ENCODE measurements around the gene PXK.
"Not testable (repeated sequence)": the region's sequence is repeated elsewhere in the genome, so short reads cannot be mapped to it uniquely, and the experiment has no call there.

PXK gene

DNA sequence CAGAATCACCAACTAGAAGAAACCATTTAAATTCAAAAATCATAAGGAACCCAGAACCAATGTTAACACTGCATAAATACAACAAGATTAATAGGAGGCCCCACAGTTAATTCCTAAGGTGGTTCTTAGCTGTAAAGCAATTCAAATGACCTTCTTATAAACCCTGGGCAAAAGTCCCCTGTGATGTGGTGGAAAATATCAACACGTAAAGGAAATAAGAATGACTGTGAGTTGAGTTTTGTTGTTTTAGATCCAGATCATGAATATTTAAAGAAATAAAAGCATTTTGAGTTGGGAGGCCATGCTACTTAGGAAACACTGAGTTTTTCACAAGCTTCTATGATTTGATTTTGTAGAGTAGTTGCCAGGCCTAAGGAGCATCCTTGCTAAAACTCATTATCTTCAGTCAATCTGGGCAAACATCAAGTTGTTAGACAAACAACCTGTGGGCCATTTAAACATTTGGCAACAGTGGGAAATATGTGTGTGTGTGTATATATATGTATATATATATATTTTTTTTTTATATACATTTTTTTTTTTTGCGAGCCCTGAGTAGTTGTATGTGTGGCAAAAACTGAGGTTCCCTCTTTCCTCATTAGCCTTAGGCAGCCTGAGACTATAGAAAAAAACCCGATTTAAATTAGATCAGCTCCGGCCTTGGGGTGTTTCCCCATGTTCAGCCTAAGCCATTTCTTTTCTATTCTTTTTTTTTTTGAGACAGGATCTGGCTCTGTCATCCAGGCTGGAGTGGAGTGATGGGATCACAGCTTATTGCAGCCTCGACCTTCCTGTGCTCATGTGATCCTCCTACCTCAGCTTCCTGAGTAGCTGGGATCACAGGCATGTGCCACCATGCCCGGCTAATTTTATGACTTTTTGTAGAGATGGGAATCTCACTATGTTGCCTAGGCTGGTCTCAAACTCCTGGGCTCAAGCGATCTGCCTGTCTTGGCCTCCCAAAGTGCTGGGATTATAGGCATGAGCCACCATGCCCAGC is 8.0 kb upstream of the PXK start:
- DNase-seq = no peak

- DNase-seq = no peak
Measured at GRCh38 chr3:58325525-58325992, 7.1 kb upstream of the PXK start.

GRCh38 chr3:58326267-58326900 is 6.3 kb upstream of the PXK start:
- no peak for DNase-seq

DNA sequence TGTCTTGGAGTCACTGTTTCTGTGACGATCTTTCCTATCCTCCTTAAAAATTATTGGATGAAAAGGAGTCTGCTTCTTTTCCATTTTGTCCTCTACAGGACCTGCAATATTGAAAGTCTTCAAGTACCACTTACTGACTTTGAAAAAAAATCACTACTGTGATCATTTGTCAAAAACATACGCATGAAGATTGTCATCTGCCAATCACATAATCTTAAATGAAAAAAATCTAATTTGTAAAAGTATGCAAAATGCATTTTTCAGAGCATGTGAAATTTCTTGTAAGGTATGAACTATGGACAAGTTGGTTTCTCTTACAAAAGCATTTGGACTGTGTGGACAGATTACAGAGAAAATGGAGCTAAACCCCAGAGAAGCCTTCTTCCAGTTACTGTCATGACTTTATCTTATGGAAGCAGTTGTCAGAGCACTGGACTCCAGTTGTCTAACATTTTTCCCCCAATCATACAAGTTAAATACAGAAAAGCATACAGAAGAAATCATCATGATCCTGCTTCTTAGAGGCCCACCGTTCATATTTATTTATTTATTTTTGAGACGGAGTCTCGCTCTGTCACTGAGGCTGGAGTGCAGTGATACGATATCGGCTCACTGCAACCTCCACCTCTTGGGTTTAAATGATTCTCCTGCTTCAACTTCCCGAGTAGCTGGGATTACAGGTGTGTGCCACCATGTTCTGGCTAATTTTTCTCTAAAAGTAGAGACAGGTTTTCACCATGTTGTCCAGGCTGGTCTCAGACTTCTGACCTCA is 3.4 kb upstream of the PXK start:
- no peak for DNase-seq

DNA sequence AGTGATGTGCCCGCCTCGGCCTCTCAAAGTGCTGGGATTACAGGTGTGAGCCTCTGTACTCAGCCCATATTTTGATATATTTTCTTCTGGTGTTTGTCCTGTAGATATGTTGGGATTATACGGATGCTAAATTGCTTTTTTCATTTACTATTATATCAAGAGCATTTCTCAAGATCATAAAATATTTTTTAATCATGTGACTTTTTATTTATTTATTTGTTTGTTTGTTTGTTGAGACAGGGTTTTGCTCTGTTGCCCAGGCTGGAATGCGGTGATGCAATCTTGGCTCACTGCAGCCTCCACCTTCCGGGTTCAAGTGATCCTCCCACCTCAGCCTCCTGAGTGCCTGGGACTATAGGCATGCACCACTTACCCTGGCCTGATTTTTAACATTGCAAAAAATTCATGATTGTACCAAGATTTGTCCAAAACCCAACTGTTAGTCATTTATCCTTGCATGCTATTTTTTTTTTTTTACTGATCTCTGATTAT is 2.7 kb upstream of the PXK start:
- DNase-seq = no peak

GRCh38 chr3:58331593-58332152 is 1.0 kb upstream of the PXK start:
- no peak for DNase-seq

DNA sequence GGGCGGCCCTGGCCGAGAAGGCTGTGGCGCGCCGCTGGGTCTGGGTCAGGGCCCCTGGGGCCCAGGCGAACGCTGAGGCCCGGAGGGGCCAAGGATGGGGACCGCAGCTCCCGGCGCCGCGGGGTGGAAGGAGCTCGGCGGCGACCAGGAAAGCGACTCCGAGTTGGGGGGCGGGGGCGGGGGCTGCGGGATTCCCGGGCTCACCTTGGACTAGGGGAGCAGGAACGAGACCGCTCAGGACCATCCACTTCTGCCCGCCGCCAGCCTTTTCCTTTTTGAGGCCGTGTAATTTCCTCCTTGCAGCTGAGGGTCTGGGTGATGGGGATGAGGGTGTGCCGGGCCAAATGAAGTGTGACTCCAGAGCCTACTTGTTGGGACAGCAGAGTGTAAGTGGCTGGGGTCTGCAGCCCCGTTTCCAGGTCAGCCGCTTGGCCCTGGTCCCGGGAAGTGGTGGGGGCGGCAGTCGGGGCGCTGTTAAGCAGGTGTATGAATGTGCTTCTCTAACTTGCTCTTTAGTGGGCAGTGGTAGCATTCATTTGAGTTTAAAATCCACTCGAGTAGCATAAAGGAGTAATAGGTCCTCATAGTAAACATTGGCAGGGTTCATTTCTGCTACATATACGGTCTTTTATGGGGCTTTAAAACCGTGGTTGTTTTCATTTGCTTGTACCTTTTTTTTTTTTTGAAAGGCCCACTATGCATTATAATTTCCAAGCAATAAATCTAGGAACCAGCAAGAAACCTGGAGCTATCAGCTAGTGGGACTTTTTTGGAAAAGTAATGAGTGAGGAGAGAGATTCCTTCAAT is 717 bp downstream of the PXK start:
- DNase-seq = no peak

GRCh38 chr3:58334013-58334321 is 1.3 kb downstream of the PXK start:
- DNase-seq = no peak

DNA sequence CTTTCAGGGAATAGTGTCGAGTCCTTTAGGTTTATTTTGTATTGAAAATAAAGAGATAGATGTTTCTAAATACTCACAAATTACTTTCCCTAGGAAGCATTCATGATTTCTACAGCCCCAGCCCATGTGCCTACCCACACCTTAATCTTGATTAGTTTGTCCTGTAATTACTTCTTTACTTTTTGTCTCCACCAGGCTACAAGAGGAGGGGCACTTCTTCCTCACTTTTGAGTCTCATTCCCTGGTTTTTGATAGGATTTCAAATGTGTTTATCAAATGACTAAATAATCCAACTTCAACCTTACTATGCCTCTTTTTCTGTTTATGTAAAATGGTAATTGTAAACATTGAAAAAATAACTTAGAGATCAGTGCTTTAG is 1.8 kb downstream of the PXK start:
- no peak for DNase-seq

- DNase-seq = no peak
Measured at GRCh38 chr3:58335652-58335947, 2.9 kb downstream of the PXK start.

DNA sequence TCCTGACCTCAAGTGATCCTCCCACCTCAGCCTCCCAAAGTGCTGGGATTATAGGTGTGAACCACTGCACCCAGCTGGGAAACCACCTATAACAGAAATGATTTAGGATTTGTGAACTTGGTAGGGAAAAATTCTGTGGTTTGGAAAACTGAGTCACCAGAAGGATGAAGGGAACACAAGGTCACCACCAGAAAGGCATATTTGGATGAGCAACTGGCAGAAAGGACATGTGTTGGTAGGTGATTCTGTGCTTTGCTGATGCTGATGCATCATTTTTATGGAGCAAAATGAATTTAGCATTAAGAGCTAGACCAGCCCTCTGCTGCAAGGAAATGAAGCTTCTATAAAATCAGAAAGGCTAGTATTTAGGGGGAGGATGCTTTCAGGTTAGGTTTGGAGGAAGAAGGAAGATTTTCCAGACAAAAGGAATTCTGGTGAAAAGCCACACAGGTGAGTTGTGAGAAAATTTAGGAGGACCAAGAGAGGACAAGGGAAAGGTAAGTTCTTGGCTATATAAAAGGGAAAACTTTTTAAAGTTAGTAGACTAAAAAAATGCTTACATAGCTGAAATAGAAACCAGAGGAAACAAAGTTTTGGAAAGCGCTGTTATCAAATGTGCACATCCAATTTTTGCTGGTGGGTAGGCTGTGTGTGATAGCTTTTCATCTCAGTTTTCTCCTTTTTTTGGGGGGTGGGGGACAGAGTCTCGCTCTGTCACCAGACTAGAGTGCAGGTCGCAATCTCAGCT is 3.6 kb downstream of the PXK start:
- DNase-seq = no peak

GRCh38 chr3:58337190-58337589 is 4.5 kb downstream of the PXK start:
- DNase-seq = no peak

GRCh38 chr3:58339146-58339545 is 6.5 kb downstream of the PXK start:
- not testable (repeated sequence) for DNase-seq

DNA sequence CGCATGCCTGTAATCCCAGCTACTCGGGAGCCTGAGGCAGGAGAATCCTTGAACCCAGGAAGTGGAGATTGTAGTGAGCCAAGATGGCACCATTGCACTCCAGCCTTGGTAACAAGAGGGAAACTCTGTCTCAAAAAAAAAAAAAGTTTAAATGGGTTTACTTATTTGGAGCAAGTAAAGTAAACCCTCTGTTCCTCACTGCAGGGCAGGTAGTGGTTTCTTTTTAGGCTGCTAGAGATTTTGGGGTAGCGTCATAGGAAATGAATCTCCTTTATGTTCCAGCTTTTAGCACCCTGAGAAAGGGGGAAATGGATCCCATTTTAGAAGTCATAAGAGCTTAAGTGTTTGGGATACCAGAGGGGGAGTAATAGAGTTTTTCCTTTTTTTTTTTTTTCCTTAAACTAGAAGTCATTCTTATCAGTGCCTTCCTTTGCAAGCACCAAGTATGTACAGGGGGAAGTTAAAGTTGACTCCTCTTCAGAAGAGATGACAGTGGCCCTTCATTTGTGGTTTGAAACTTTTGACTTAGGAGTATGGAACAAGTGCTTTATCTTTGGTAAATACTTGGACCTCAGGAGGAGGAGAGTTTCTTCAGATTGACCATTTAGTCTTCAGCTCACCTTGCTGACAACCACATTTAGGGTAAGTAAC is 8.0 kb downstream of the PXK start:
- no peak for DNase-seq

DNA sequence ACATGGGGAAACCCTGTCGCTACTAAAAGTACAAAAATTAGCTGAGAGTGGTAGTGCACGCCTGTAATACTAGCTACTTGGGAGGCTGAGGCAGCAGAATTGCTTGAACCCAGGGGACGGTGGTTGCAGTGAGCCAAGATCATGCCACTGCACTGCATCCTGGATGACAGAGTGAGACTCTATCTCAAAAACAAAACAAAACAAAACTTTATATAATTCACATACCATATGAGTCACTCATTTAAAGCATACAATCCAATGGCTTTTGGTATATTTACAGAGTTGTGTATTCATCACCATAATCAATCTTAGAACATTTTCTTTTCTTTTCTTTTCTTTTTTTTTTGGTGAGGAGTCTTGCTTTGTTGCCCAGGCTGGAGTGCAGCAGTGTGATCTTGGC is 8.7 kb downstream of the PXK start:
- DNase-seq = no peak

GRCh38 chr3:58342676-58343075 is 10.0 kb downstream of the PXK start:
- no peak for DNase-seq

GRCh38 chr3:58345457-58345856 is 12.8 kb downstream of the PXK start:
- no peak for DNase-seq

GRCh38 chr3:58346368-58346767 is 13.7 kb downstream of the PXK start:
- DNase-seq = no peak

- DNase-seq = no peak
Measured at GRCh38 chr3:58347984-58348383, 15.3 kb downstream of the PXK start.

- no peak for DNase-seq
Measured at GRCh38 chr3:58349792-58350626, 17.3 kb downstream of the PXK start.
